Sigmoid colon (tissue), 4 donors: ENCODE data around the gene SPATA13.

Source experiments
- CTCF ChIP-seq, 4 experiments: fragments of 450-650 bp in 3 of 4; fragments of 200-600 bp in 1 of 4; IDR thresholded peaks; one replicate each; pipeline ENCODE4 v1.5.1; 2016 to 2019; ENCODE audit warnings: antibody characterized with exemption in 4 of 4, mild to moderate bottlenecking in 3 of 4, moderate library complexity in 2 of 4
- POLR2A ChIP-seq, 2 donors: fragments of 450-650 bp; IDR thresholded peaks; one replicate each; pipeline ENCODE4 v1.6.1; 2016; ENCODE audit warnings: antibody characterized with exemption in 2 of 2, mild to moderate bottlenecking in 2 of 2, moderate library complexity in 2 of 2
- POLR2AphosphoS5 ChIP-seq, 4 donors: sonication (generic); formaldehyde crosslinking; IDR thresholded peaks; one replicate each; pipeline ENCODE4 v1.6.1; 2017; ENCODE audit warnings: antibody characterized with exemption in 4 of 4

GRCh38 chr13:24224232-24224680 is 63.7 kb downstream of the SPATA13 start:
- no peak for TF ChIP-seq CTCF (IDR thresholded peaks at IDR 0.05)
- no peak for TF ChIP-seq POLR2AphosphoS5 (IDR thresholded peaks at IDR 0.05)
- no peak for TF ChIP-seq POLR2A (IDR thresholded peaks at IDR 0.05)
